HCT116 (cell line): Measurements from ENCODE around the gene PNLIPRP3. TPM values are rescaled to one million over a fixed set of nuclear protein-coding genes. Genes with fewer than 3 reads are reported as not detected.

ENCODE experiments used
- ATAC-seq: fragments of 200-7000 bp; cut with Tn5 transposase; 2 replicates; pipeline ENCODE4 v1.9.1; 2020; ENCODE audit warnings: mild to moderate bottlenecking, moderate library complexity
- BruUV-seq: library from RNA; stranded (reverse); fragments of 400-500 nt; replicated peaks from 2 replicates; lab custom pipeline; 2021; lab: Mats Ljungman, UMichigan
- CTCF ChIA-PET: fragments of 300-600 bp; sonication (Branson Sonifier 250); formaldehyde crosslinking; loops from one replicate; lab custom pipeline; 2021; ENCODE audit warnings: antibody characterized with exemption; lab: Charles Lee
- POLR2A ChIA-PET: fragments of 300-600, 350-600 bp; sonication (Branson Sonifier 250); formaldehyde crosslinking; loops from one replicate; lab custom pipeline; 2021; ENCODE audit warnings: antibody characterized with exemption; lab: Charles Lee
- RAD21 ChIA-PET, 2 experiments: fragments of 300-600 bp; sonication (Branson Sonifier 250); formaldehyde crosslinking; loops; one replicate each; lab custom pipeline; 2023; ENCODE audit warnings: low total read pairs in 2 of 2; ENCODE audit not compliant: uncharacterized antibody in 2 of 2, unreplicated experiment in 2 of 2, low non-redundant PET in 1 of 2; lab: Charles Lee
- DNase-seq: peaks from one replicate; pipeline ENCODE4 v3.0.0-alpha.2; 2010; ENCODE audit warnings: low read depth, low spot score
- H2AFZ ChIP-seq: fragments of 200-600 bp; shearing (Covaris generic), sonication (generic); 2 replicates; pipeline ENCODE4 v1.6.1; 2017; ENCODE audit warnings: low read depth, mixed run types, mixed read lengths, antibody characterized with exemption, low read length; ENCODE audit not compliant: poor library complexity, severe bottlenecking
- H3K27ac ChIP-seq: 2 replicates; pipeline ENCODE4 v1.5.1; 2012; ENCODE audit warnings: low read depth, low read length
- H3K27me3 ChIP-seq: fragments of 200-600 bp; sonication (generic); 2 replicates; pipeline ENCODE4 v1.6.1; 2016; ENCODE audit warnings: mixed run types, low read length, mixed read lengths; ENCODE audit not compliant: insufficient read depth
- H3K36me3 ChIP-seq, 2 experiments: fragments of 200-500 bp in 1 of 2; fragments of 200-600 bp in 1 of 2; sonication (Bioruptor generic) in 1 of 2; sonication (generic) in 1 of 2; 2 replicates each; pipeline versions ENCODE4 v1.5.1 to v1.6.1; 2014 to 2016; ENCODE audit warnings: low read length in 2 of 2, inconsistent platforms in 1 of 2, mixed read lengths in 1 of 2, mixed run types in 1 of 2; ENCODE audit not compliant: insufficient read depth in 2 of 2, control insufficient read depth in 1 of 2
- H3K4me1 ChIP-seq, 2 experiments: fragments of 200-600 bp in 1 of 2; sonication (generic) in 1 of 2; 2 replicates each; pipeline versions ENCODE4 v1.5.1 to v1.6.1; 2012 to 2017; ENCODE audit warnings: low read length in 2 of 2, inconsistent platforms in 1 of 2, mild to moderate bottlenecking in 1 of 2, mixed read lengths in 1 of 2, mixed run types in 1 of 2, moderate library complexity in 1 of 2; ENCODE audit not compliant: insufficient read depth in 2 of 2, control insufficient read depth in 1 of 2
- H3K4me2 ChIP-seq: fragments of 200-600 bp; sonication (generic); 2 replicates; pipeline ENCODE4 v1.6.1; 2017; ENCODE audit warnings: mixed run types, low read length, mixed read lengths
- H3K4me3 ChIP-seq, 2 experiments: fragments of 200-600 bp in 1 of 2; sonication (generic) in 1 of 2; replicated peaks in 1 of 2; 2 replicates each; pipeline ENCODE4 v1.5.1; 2011 to 2016; ENCODE audit warnings: low read length in 2 of 2, control low read depth in 1 of 2, low read depth in 1 of 2, mild to moderate bottlenecking in 1 of 2, mixed read lengths in 1 of 2, mixed run types in 1 of 2
- H3K79me2 ChIP-seq: fragments of 200-600 bp; sonication (generic); 2 replicates; pipeline ENCODE4 v1.6.1; 2017; ENCODE audit warnings: mild to moderate bottlenecking, mixed run types, low read length, moderate library complexity, mixed read lengths; ENCODE audit not compliant: insufficient read depth
- H3K9ac ChIP-seq: fragments of 200-600 bp; sonication (generic); 2 replicates; pipeline ENCODE4 v1.6.1; 2016; ENCODE audit warnings: low read length, mixed read lengths
- H3K9me2 ChIP-seq: fragments of 200-600 bp; sonication (generic), shearing (Covaris generic); 2 replicates; pipeline ENCODE4 v1.6.1; 2017; ENCODE audit warnings: mixed run types, mild to moderate bottlenecking, moderate library complexity; ENCODE audit not compliant: insufficient read depth
- H3K9me3 ChIP-seq, 2 experiments: fragments of 200-500 bp in 1 of 2; fragments of 200-600 bp in 1 of 2; sonication (Bioruptor generic) in 1 of 2; sonication (generic) in 1 of 2; 2 replicates each; pipeline ENCODE4 v1.6.1; 2014 to 2017; ENCODE audit warnings: low read length in 2 of 2, mixed read lengths in 2 of 2, inconsistent platforms in 1 of 2, low read depth in 1 of 2, mild to moderate bottlenecking in 1 of 2, mixed run types in 1 of 2, moderate library complexity in 1 of 2; ENCODE audit not compliant: control insufficient read depth in 1 of 2, insufficient read depth in 1 of 2
- H4K20me1 ChIP-seq: fragments of 200-600 bp; sonication (generic), shearing (Covaris generic); 2 replicates; pipeline ENCODE4 v1.6.1; 2017; ENCODE audit warnings: mixed run types, mild to moderate bottlenecking, moderate library complexity; ENCODE audit not compliant: insufficient read depth
- CEBPB ChIP-seq: IDR thresholded peaks from 2 replicates; pipeline ENCODE4 v1.6.1; 2012; ENCODE audit warnings: low read depth
- ELF1 ChIP-seq: IDR thresholded peaks from 2 replicates; pipeline ENCODE4 v1.6.1; 2012; ENCODE audit warnings: low read depth, borderline replicate concordance
- EZH2 ChIP-seq: fragments of 200-600 bp; sonication (generic); IDR thresholded peaks from 2 replicates; pipeline ENCODE4 v1.6.1; 2017; ENCODE audit warnings: antibody characterized with exemption, mixed run types
- EZH2phosphoT487 ChIP-seq: fragments of 200-600 bp; IDR thresholded peaks from 2 replicates; pipeline ENCODE4 v1.6.1; 2018; ENCODE audit warnings: antibody characterized with exemption, borderline replicate concordance
- JUND ChIP-seq: IDR thresholded peaks from 2 replicates; pipeline ENCODE4 v1.6.1; 2012
- POLR2AphosphoS5 ChIP-seq: IDR thresholded peaks from 2 replicates; pipeline ENCODE4 v1.6.1; 2011; ENCODE audit warnings: mild to moderate bottlenecking, low read depth, low read length, moderate library complexity
- RAD21 ChIP-seq: IDR thresholded peaks from 2 replicates; pipeline ENCODE4 v1.6.1; 2012; ENCODE audit warnings: low read depth, mild to moderate bottlenecking
- SIN3A ChIP-seq: IDR thresholded peaks from 2 replicates; pipeline ENCODE4 v1.6.1; 2012; ENCODE audit warnings: low read depth
- SP1 ChIP-seq: IDR thresholded peaks from 2 replicates; pipeline ENCODE4 v1.6.1; 2012; ENCODE audit warnings: low read depth
- SRF ChIP-seq: IDR thresholded peaks from 2 replicates; pipeline ENCODE4 v1.6.1; 2012; ENCODE audit warnings: low read depth
- TCF7L2 ChIP-seq: IDR thresholded peaks from 2 replicates; pipeline ENCODE4 v1.7.0; 2011; ENCODE audit warnings: borderline replicate concordance, inconsistent platforms; ENCODE audit not compliant: insufficient read depth, insufficient read length; ENCODE audit errors: extremely low read depth
- YY1 ChIP-seq: IDR thresholded peaks from 2 replicates; pipeline ENCODE4 v1.6.1; 2011; ENCODE audit warnings: low read length, low read depth, moderate library complexity, mild to moderate bottlenecking; ENCODE audit not compliant: insufficient replicate concordance; ENCODE audit errors: extremely low read depth
- intact Hi-C: fragments of 100-400 bp; cut with micrococcal nuclease; formaldehyde crosslinking; loops from 2 replicates; pipeline ENCODE4 v1.10.0; 2022
- total RNA-seq: library from RNA; stranded (reverse); gene quantifications from one replicate; pipeline ENCODE4 v1.2.1, GENCODE V29; 2021; ENCODE audit not compliant: unreplicated experiment
- TF ChIP-seq, protein P1 (sequence below), 3 experiments: fragments of 200-600 bp in 1 of 3; sonication (generic) in 1 of 3; IDR thresholded peaks in 2 of 3; conservative IDR thresholded peaks in 1 of 3; 2 replicates each; pipeline ENCODE4 v1.5.1; 2012 to 2017; ENCODE audit warnings: low read depth in 2 of 3, low read length in 2 of 3, antibody characterized with exemption in 1 of 3, borderline replicate concordance in 1 of 3, control low read depth in 1 of 3, mild to moderate bottlenecking in 1 of 3, mixed read lengths in 1 of 3, mixed run types in 1 of 3, moderate library complexity in 1 of 3; ENCODE audit not compliant: insufficient read depth in 1 of 3
- TF ChIP-seq, protein P2 (sequence below): IDR thresholded peaks from 2 replicates; pipeline ENCODE4 v1.6.1; 2012; ENCODE audit warnings: low read depth
- TF ChIP-seq, protein P3 (sequence below): IDR thresholded peaks from 2 replicates; pipeline ENCODE4 v1.6.1; 2012
- TF ChIP-seq, protein P4 (sequence below): IDR thresholded peaks from 2 replicates; pipeline ENCODE4 v1.6.1; 2011; ENCODE audit warnings: mild to moderate bottlenecking, low read length, moderate library complexity; ENCODE audit not compliant: insufficient replicate concordance; ENCODE audit errors: extremely low read depth

PNLIPRP3 gene
- total RNA-seq, 1 experiment from 2014 or later: not detected

DNA sequence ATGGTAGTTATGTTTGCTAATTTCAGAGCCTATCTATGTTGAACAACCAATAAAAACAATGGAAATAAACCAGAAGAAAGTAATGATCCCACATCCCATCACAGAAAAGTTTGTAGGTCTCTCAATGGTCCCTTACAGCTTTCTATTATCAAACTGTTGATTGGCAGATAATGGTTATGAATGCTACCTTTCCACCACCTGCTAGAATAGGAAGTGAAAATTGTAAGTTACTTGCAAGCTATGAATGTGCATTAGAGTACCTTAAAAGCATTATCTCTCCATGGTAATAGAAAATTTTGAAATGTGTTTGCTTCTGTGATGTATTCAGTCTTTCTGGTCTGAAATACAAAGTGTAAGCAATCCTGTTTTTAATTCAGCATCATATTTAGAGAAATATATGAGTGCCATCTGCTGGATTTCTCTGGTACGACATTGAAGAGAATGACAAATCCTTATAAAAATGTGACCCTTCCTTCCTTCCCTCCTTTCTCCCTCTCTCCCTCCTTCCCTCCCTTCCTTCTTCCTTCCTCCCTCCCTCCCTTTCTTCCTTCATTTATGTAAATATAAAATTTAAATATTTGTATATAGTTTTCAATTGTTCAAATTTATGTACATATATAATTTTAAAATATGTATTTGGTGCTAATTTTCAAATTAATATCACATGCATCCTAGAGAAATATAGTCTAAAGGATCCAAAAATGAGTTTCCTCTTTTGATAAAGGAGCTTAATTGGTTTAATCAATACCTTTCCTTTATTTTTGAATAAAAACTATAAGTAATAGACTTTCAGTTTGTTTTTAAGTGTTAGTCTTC, 41.4 kb upstream of the PNLIPRP3 start:
- POLR2A ChIA-PET: no interaction called here
- H4K20me1 ChIP-seq: no peaks in the 10 kb centered on the region
- DNase-seq: peak; percentile 22
- no peaks in the 10 kb centered on the region for H3K79me2 ChIP-seq
- H2AFZ ChIP-seq: no peak overlapping the region
- no peak overlapping the region for H3K4me2 ChIP-seq
- TF ChIP-seq, protein P1, sequence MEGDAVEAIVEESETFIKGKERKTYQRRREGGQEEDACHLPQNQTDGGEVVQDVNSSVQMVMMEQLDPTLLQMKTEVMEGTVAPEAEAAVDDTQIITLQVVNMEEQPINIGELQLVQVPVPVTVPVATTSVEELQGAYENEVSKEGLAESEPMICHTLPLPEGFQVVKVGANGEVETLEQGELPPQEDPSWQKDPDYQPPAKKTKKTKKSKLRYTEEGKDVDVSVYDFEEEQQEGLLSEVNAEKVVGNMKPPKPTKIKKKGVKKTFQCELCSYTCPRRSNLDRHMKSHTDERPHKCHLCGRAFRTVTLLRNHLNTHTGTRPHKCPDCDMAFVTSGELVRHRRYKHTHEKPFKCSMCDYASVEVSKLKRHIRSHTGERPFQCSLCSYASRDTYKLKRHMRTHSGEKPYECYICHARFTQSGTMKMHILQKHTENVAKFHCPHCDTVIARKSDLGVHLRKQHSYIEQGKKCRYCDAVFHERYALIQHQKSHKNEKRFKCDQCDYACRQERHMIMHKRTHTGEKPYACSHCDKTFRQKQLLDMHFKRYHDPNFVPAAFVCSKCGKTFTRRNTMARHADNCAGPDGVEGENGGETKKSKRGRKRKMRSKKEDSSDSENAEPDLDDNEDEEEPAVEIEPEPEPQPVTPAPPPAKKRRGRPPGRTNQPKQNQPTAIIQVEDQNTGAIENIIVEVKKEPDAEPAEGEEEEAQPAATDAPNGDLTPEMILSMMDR (IDR thresholded peaks at IDR 0.05 in 2 of 3, conservative IDR thresholded peaks at IDR 0.05 in 1 of 3; ENCODE audit: borderline replicate concordance in 1 of 3, insufficient read depth in 1 of 3, low read depth in 2 of 3, low read length in 2 of 3): peak; percentile 44 to 65 (median 46); a peak in 5 of 6 replicates
- TF ChIP-seq, protein P2, sequence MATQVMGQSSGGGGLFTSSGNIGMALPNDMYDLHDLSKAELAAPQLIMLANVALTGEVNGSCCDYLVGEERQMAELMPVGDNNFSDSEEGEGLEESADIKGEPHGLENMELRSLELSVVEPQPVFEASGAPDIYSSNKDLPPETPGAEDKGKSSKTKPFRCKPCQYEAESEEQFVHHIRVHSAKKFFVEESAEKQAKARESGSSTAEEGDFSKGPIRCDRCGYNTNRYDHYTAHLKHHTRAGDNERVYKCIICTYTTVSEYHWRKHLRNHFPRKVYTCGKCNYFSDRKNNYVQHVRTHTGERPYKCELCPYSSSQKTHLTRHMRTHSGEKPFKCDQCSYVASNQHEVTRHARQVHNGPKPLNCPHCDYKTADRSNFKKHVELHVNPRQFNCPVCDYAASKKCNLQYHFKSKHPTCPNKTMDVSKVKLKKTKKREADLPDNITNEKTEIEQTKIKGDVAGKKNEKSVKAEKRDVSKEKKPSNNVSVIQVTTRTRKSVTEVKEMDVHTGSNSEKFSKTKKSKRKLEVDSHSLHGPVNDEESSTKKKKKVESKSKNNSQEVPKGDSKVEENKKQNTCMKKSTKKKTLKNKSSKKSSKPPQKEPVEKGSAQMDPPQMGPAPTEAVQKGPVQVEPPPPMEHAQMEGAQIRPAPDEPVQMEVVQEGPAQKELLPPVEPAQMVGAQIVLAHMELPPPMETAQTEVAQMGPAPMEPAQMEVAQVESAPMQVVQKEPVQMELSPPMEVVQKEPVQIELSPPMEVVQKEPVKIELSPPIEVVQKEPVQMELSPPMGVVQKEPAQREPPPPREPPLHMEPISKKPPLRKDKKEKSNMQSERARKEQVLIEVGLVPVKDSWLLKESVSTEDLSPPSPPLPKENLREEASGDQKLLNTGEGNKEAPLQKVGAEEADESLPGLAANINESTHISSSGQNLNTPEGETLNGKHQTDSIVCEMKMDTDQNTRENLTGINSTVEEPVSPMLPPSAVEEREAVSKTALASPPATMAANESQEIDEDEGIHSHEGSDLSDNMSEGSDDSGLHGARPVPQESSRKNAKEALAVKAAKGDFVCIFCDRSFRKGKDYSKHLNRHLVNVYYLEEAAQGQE: no peak
- TF ChIP-seq SP1: no peak
- TF ChIP-seq, protein P3, sequence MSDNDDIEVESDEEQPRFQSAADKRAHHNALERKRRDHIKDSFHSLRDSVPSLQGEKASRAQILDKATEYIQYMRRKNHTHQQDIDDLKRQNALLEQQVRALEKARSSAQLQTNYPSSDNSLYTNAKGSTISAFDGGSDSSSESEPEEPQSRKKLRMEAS: no peak
- TF ChIP-seq, protein P4, sequence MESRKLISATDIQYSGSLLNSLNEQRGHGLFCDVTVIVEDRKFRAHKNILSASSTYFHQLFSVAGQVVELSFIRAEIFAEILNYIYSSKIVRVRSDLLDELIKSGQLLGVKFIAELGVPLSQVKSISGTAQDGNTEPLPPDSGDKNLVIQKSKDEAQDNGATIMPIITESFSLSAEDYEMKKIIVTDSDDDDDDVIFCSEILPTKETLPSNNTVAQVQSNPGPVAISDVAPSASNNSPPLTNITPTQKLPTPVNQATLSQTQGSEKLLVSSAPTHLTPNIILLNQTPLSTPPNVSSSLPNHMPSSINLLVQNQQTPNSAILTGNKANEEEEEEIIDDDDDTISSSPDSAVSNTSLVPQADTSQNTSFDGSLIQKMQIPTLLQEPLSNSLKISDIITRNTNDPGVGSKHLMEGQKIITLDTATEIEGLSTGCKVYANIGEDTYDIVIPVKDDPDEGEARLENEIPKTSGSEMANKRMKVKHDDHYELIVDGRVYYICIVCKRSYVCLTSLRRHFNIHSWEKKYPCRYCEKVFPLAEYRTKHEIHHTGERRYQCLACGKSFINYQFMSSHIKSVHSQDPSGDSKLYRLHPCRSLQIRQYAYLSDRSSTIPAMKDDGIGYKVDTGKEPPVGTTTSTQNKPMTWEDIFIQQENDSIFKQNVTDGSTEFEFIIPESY: no peak
- no peak for TF ChIP-seq ELF1
- TF ChIP-seq RAD21: peak; percentile 74
- TF ChIP-seq POLR2AphosphoS5: no peak
- TF ChIP-seq SRF: no peak
- TF ChIP-seq JUND: no peak
- no peak for TF ChIP-seq EZH2phosphoT487
- TF ChIP-seq SIN3A: no peak
- no peak for TF ChIP-seq EZH2
- TF ChIP-seq YY1: no peak
- no peak for TF ChIP-seq TCF7L2
- TF ChIP-seq CEBPB: no peak
- intact Hi-C loops: loop anchor here (1.0 to 2.0 kb wide), 5 partner anchors 360 to 1031 kb away; no protein-coding TSS in a partner anchor
- H3K9ac ChIP-seq: no peak overlapping the region
- RAD21 ChIA-PET: interaction anchor here in 1 of 2 experiments (0.8 kb wide), 1 partner anchor 954 kb away, joined by 3 read pairs; no protein-coding TSS in a partner anchor
- no peaks in the 10 kb centered on the region for H3K36me3 ChIP-seq
- H3K4me1 ChIP-seq: no peaks in the 10 kb centered on the region
- H3K27ac ChIP-seq: no peak overlapping the region
- peak; percentile 77 for ATAC-seq
- no peak overlapping the region for H3K4me3 ChIP-seq
- no TSS peak for BruUV-seq
- peaks cover 73% of the 10 kb centered on the region for H3K27me3 ChIP-seq
- CTCF ChIA-PET: interaction anchor here (0.9 to 1.2 kb wide), 3 partner anchors 11 to 954 kb away, joined by 4 to 5 read pairs (median 4); no protein-coding TSS in a partner anchor
- no peaks in the 10 kb centered on the region for H3K9me2 ChIP-seq
- no peaks in the 10 kb centered on the region for H3K9me3 ChIP-seq
